ENCODE measurements around the gene SENP1.

Gene SENP1

GRCh38 chr12:48032597-48032996, 73.3 kb downstream of the SENP1 start:
- DNase-seq, result no peak

GRCh38 chr12:48031135-48031960, 74.5 kb downstream of the SENP1 start:
- DNase-seq, result no peak

- DNase-seq, result no peak
Observed at GRCh38 chr12:48030173-48030650, 75.7 kb downstream of the SENP1 start.

GRCh38 chr12:48029491-48030172, 76.2 kb downstream of the SENP1 start:
- no peak for DNase-seq

- DNase-seq, result no peak
Observed at GRCh38 chr12:48028541-48029431, 77.1 kb downstream of the SENP1 start.

GRCh38 chr12:48027183-48028002, 78.5 kb downstream of the SENP1 start:
- no peak for DNase-seq

GRCh38 chr12:48026060-48026827, 79.6 kb downstream of the SENP1 start:
- DNase-seq, result no peak

GRCh38 chr12:48025281-48025680, 80.6 kb downstream of the SENP1 start:
- no peak for DNase-seq

GRCh38 chr12:48024735-48025134, 81.1 kb downstream of the SENP1 start:
- DNase-seq, result no peak

- DNase-seq, result no peak
Observed at GRCh38 chr12:48023386-48023785, 82.5 kb downstream of the SENP1 start.

GRCh38 chr12:48022676-48023385, 83.0 kb downstream of the SENP1 start:
- DNase-seq, result no peak

- DNase-seq, result no peak
Observed at GRCh38 chr12:48022180-48022521, 83.7 kb downstream of the SENP1 start.

GRCh38 chr12:48021485-48022179, 84.2 kb downstream of the SENP1 start:
- DNase-seq, result no peak

GRCh38 chr12:48019639-48020265, 86.1 kb downstream of the SENP1 start:
- DNase-seq, result no peak

GRCh38 chr12:48018618-48018995, 87.3 kb downstream of the SENP1 start:
- no peak for DNase-seq

- DNase-seq, result no peak
Observed at GRCh38 chr12:48017921-48018617, 87.8 kb downstream of the SENP1 start.

GRCh38 chr12:48017496-48017895, 88.4 kb downstream of the SENP1 start:
- DNase-seq, result no peak

GRCh38 chr12:48016373-48017020, 89.4 kb downstream of the SENP1 start:
- DNase-seq, result no peak

- no peak for DNase-seq
Observed at GRCh38 chr12:48015954-48016353, 89.9 kb downstream of the SENP1 start.

Data from CD4-positive, alpha-beta T cell treated with Interferon gamma for 1 hour (primary cell).